HG02642 (cell line): ENCODE measurements around the gene NPW.

ENCODE experiments used
- ATAC-seq: cut with Tn5 transposase; IDR thresholded peaks from one replicate; pipeline ENCODE4 v1.9.1; 2021; ENCODE audit warnings: mild to moderate bottlenecking; ENCODE audit not compliant: unreplicated experiment, poor library complexity

The NPW gene

GRCh38 chr16:2016407-2016922 lies 3.1 kb upstream of the NPW start:
- no peak for ATAC-seq

GRCh38 chr16:2019921-2020831 lies 591 bp downstream of the NPW start:
- no peak for ATAC-seq

DNA sequence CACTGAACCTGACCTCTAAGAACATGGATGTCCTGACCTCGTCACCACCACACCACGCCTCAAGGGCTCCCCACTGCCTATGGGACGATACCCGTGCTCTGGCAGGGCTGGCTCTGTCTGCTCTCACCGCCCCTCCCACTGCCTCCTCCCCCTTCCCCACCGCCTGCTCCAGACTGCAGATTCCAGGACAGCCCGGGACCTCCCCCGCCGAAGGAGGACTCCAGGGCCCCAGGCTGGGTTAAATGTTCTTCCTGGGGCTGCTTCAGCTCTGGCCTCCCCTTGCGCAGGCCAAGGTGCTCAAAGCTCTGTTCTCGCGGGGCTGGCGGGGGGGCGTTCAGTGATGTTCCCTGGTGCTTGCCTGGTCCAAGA lies 3.1 kb downstream of the NPW start:
- ATAC-seq = peak; percentile 6

- peak; percentile 75 for ATAC-seq
Observed at GRCh38 chr16:2023092-2024031, 3.8 kb downstream of the NPW start.

DNA sequence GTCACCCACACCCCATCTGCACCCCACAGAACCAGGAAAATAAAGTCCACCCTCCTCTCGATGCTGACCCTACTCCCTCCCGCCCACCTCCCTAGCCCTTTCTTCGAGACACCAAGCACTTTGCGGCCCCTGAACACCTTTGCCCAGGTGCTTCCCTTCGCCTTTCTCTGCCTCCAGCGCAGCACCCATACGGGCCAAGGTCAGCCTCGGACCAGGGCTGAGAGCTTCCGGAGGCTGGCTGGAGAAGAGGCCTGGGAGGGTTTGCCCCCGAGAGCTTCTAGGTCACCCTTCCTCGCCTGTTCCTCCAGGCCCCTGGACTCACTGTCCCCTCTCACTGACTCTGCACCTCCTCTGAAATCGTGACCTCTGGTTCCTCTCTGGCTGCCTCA lies 4.4 kb downstream of the NPW start:
- ATAC-seq = no peak

- no peak for ATAC-seq
Observed at GRCh38 chr16:2025251-2025650, 5.7 kb downstream of the NPW start.

DNA sequence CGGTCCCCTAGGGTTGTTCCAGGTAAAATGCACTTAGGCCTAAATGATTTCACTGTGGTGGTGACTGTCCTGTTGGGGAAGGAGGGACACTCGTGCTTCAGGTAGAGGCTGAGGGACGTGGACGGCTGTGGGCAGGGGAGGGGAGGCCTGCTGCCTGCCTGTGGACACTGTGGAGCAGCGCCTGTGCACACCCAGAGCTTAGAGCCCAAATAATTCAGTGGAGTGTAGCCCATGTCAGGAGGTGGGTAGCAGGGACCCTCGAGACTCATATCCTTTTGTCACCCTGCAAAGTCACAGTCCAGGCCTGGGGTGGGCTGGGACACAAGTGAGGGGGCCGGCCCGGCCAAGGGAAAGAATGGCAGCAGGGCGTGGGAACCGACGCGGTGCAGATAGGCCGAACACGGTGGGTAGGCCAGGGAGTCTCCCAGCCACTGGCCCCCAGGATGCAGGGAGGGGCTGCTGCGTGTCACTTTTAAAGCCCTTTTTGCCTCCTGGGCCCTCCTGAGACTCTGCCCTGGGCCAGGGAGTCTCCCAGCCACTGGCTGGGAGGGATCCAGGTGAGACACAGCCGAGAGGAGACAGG lies 6.4 kb downstream of the NPW start:
- ATAC-seq = no peak

- ATAC-seq = no peak
Observed at GRCh38 chr16:2026461-2027023, 7.0 kb downstream of the NPW start, which contains the start of gene NHERF2. Gene NHERF2, plus strand, starts transcription at chr16:2026902. Its CDS starts 104 bp downstream, at chr16:2027006.

- ATAC-seq = no peak
Observed at GRCh38 chr16:2027024-2028010, 7.7 kb downstream of the NPW start.

GRCh38 chr16:2028146-2028545 lies 8.6 kb downstream of the NPW start:
- no peak for ATAC-seq

DNA sequence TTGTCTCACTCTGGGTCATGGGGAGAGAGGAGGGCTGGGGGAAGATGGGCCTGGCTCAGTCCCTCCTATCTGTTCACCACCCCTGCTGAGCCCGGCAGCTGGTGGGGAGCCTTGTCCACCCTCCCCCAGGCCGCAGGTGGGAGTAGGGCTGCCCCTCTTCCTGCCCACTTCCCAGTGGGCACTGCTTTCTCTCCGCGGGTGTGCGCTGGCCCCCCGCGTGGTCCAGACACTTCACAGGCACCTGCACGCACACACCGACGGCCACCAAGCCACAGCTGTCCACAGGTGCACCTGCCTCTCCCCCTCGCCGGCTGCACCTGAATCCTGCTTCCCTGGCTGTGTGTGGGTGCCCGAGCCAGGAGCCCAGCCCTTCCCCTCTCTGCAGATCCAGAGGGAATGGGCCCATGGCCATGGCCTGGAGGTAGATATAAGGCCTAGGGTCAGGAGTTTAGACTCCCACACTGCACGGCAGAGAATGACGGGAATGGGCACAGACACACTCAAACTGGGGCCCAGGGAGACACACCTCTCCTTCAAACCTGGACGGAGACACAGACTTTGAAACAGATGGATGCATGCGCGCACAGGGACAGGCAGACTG lies 9.1 kb downstream of the NPW start:
- no peak for ATAC-seq

DNA sequence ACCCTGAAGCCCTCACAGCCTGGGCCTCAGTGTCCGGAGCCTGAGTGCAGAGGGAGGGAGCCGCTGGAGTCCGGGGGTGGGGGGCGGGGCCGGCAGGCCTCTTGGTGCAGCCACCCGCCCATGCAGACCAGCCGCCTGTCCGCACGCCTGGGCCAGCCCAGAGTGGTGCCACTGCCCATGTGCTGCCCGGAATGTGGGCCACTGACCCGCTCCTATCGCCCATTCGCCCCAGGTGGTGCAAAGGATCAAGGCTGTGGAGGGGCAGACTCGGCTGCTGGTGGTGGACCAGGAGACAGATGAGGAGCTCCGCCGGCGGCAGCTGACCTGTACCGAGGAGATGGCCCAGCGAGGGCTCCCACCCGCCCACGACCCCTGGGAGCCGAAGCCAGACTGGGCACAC lies 9.8 kb downstream of the NPW start:
- ATAC-seq = no peak

DNA sequence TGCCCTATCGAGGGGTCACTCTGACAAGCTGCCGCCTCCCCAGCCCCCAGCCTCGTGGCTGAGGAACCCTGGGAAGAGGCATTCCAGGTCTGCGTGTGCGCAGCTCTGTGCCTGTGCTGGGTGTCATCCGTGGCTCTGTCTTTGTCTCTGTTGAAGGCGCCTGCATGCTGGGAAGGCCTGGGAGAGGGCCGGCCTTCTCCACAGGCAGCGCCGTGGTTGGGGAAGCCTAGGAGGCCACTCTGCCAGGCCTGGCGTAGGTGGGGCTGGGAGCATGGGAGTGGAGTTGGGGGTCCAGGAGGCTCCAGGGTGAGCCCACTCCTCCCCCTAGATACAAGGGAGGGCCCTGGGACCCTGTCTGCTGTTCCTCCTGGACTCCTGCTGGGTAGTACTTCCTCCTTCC lies 10.5 kb downstream of the NPW start:
- ATAC-seq = no peak

DNA sequence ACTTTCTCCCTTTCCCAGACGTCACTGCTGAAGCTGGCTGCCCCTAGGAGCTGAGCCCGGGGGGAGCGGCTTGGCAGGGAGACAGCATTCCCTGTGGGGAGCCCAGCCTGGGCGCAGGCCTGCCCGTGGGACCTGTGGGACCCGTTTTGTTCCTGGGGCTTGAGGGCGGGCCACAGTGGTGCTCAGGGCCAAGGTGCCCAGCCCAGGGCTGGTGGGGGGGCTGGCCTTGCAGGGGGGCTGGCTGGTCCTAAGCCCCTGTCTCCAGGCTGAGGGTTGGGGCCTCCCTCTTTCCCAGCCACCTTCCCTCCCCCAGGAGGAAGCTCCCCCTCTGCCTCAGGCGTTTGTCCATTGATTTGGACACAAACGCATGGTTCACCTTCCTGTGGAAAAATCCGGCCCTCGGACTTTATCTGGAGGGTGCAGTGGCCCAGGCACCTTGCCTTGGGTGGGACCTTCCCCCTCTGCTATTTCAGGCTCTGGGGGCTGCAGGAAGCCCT lies 11.5 kb downstream of the NPW start:
- ATAC-seq = no peak

- no peak for ATAC-seq
Observed at GRCh38 chr16:2032285-2033056, 12.9 kb downstream of the NPW start.

DNA sequence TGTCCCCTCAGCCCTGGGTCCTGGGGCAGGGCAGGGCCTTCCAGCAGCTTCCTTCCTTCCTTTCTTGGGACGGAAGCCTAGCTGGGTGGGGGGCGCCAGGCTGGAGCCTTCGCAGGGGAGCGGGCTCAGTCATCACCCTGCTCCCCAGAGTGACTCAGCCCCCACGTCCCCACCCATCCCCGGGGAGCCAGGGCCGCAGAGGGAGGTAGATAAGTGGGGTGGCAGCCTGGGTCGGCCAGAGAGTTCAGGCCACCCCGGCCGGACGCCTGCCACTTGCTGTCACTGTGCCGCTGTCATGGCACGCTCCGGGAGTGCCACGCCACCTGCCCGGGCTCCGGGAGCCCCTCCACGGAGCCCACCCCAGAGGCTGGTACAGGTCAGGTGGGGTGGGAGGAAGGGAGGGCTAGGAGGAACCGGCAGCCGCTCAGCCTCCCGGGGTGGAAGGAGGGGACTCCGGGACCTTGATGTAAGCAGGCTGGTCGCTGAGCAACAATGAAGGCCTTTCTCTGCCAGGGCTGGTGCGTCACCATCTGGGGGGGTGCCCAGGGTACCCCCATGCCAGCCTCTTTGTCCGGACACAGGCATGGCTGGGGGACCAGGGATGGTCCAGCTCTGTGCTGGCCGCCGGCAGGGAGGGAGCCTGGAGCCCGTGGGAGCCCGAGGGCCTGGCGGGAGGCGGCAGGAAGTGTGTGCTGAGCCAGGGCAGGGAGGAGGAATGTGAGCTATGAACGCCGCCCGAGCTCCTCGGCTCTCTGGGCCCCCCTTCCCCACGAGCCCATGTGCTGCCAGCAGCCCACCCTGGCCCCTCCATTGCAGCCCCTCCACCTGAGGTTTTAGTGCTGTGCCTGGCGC lies 13.7 kb downstream of the NPW start:
- no peak for ATAC-seq
